AG08396 (cell line): ENCODE measurements around the gene ARHGAP24.

Source experiments
- DNase-seq: peaks from one replicate; pipeline ENCODE4 v3.0.0; 2012; ENCODE audit warnings: low spot score, mixed read lengths

Gene ARHGAP24

DNA sequence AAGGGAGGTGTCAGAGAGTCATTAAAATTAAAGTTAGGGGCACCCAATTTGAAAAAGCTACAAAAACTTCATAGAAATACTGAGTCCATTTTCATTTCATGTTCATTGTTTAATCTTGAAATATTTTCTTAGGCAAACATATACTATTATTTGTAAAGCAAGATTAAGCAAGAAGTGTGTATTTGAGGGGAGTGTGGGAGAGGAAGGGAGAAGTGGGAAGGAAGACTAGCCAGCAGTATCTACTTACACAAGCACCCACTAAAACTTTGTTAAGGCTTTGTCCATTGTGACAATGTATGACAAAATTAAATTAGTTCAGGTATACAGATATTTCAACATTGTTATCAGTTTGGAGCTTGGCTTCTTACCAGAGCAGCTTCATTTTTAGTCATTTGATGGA is 222.9 kb downstream of the ARHGAP24 start:
- no peak for DNase-seq

DNA sequence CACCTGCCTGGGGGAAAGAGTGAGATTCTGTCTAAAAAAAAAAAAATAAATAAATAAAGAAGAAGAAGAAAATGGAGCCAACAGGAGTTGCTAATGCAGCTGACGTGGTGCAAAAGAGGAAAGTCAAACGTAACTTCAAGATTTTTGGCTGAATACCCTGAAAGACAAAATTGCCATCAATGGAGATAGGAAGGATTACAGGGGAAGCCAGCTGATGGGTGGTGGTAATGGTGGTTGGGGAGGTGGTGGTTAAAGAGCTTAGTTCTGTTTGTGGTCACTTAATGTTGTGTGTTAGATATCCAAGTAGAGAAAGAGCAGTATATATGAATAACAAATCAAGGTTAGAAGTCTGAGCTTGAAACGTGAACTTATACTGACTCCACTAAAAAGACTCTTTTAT is 225.4 kb downstream of the ARHGAP24 start:
- DNase-seq, result no peak

DNA sequence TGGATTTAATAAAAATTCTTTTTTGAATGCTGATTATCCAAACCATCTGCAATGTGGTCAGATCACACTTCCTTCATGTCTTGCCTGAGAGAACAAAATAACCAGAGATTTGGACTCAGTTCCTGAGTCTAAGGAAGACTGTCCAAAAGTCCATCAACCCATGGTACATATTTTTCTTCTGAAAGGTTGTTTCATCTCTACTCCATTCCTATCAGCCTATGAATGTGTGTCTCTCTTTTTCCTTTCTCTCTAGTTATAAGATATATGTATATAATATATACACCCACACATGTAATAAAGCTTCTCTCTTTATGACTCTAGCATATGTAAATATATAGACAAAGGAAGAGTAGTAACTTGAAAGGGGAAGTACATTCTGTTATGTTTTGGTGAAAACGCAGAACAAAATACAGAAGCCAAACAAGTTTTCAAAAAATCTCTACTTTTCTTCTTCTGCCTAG is 226.9 kb downstream of the ARHGAP24 start:
- no peak for DNase-seq

DNA sequence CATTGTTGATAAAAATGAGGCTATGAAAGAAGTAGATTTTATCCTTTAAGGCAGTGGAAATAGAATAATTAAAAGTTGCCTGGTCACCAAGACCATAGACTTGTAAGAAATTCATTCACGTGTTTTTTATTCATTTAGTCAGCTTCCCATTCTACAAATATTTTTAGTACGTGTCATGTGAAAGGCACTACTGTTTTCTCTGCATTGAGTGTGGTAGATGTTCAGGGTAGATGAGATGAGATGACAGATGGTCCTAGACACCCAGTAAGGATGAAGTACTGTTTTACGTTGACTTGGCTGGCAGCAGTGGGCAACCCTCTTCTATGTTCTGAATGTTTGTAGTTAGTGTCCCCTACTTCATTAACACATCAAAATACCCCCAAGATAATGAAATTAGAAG is 228.1 kb downstream of the ARHGAP24 start:
- no peak for DNase-seq

DNA sequence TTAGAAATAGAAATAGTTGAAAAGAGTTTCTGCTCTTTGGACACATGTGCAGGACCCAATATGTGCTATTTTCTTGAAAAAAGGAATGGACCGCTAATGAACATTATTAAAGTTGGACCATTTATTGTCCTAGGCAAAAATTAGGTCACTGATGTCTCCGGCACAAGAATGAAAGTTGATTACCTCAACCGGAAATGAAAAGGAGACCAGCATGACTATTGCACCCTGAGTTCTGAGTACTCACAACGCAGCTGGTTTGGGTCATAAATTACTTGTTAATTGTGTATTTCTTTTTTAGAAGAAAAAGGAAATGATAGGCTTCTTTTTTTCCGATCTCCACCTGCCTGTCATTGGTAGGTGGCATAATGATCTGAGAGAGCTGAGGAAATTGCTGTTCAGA is 232.7 kb downstream of the ARHGAP24 start:
- no peak for DNase-seq

DNA sequence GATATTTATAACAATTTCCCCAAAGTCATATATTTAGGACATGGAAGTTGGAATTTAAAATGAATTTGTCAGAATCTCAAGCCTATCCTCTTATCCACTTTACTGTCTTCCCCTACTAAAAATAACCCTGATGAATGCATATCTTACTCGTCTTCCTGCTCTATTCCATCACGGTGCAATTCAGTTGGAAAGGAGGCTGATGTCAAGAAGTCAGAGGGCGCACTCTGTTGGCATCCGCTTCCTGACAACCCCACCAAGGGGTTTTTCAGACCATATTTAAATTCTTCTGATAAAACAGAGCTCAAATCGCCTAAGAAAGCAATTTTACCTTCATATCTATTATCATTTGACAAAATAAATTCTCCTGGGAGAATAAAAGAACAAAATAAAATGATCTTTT is 233.5 kb downstream of the ARHGAP24 start:
- DNase-seq, result no peak

DNA sequence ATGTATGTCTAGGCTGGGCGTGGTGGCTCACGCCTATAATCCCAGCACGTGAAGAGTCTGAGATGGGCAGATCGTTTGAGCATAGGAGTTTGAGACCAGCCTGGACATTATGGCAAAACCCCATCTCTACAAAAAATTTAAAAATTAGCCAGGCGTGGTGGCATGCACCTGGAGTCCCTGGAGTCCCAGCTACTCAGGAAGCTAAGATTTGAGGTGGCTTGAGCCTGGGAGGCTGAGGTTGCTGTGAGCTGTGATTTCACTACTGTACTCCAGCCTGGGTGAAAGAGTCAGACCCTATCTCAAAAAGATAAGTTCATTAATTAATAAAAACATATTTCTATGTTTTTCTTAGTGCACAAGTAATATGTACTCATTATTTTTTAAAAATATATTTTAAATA is 238.1 kb downstream of the ARHGAP24 start:
- DNase-seq, result no peak

DNA sequence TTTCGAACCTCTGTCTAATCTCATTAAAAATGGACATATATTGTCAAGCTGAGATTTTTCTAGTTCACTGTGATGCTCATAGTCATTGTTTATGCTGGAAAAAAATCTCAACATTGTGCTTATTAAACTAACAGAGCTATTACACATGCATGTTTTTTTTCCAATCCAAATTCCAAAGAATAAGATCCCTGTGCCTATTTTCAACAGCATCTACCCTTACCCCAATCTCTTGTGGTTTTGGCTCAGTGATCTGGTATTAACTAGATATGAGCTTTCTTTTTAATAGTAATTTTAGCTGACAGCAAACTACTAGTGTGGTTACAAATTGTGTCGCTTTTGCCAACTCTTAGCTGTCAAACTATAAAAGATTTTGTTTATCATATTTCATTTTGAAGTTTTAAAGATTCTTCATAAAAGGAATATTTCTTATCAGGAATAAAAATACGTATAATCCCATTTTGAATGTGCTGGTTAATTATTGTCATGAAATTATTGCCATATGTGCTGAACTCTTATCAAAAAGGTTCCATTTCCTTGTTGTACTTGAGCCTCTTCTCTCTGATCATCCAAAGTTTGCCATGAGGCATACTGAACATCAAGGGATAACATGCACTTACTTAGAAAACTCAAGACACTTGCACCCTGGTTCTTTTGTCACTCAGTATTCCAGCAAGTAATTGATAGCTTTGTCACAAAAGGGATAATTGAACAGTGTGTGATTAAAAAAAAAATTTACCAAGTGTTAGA is 241.2 kb downstream of the ARHGAP24 start:
- no peak for DNase-seq

DNA sequence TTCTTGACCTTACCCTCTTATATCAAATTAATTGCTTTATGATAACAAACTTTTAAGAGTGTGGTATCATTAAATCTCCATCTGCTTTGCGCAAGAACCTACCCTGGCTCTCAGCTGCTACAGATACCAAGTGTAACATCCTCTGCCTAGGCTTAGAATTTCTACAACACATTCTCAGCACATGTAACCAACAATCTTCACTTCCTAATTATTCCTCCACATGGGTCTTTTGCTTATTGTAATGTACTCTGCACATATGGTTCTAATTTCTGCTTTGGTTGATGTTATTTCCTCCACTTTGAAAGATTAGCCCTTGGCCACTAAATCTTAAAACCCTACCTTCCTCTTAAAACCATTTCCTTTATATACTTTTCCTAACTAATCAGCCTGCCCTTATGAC is 242.4 kb downstream of the ARHGAP24 start:
- DNase-seq, result no peak

DNA sequence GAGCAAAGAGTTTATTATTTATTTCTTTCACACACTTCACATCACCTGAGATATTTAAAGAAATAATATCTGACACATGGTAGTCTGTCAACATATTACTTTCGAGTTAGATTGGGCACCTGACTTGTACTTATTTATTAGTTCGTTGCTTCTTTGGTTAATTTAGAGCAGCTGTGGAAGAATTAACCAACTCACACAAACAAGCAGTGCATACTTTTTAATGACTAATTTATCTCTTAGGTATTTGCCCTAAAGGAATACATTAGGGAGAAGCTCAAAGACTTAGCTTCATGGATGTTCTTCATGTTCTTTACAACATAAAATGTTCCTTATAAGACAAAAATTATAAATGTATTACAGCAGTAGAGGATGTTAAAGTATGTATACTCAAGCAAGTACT is 242.9 kb downstream of the ARHGAP24 start:
- no peak for DNase-seq

DNA sequence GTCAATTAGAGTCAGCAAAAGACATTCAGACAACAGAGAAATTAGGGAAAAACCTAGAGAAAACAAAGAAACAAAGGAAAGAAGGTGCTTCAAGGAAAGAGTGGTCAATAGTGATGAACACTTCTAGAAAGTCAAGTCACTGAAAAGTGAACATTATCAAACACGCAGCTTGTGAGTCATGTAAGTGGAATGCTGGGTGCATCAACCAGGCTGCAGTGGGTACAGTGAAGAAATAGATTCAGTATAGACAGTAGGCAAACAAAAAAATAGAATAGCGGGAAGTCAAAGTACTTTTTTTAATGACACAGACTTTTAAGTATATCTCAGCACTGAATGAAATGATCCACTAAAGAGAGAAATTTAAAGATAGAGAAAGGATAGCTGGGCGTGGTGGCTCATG is 245.8 kb downstream of the ARHGAP24 start:
- DNase-seq, result no peak

DNA sequence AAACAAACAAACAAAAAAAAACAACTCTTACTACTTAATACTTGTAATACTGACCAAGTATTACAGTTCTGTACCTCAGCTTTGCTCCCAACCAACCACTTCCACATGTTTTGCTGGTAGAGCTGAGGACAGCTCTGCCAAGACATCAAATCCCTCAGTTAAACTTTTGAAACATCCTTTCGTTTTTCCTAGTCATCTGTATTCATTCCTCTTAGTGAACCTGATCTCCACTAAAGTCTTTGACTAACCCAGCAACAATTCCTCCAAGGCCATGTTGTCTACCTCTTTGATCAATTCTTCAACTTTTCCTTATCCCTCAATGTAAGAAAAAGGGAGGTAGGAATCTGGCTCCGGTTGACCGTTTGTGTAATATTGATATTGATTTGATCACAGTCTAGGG is 247.5 kb downstream of the ARHGAP24 start:
- no peak for DNase-seq

DNA sequence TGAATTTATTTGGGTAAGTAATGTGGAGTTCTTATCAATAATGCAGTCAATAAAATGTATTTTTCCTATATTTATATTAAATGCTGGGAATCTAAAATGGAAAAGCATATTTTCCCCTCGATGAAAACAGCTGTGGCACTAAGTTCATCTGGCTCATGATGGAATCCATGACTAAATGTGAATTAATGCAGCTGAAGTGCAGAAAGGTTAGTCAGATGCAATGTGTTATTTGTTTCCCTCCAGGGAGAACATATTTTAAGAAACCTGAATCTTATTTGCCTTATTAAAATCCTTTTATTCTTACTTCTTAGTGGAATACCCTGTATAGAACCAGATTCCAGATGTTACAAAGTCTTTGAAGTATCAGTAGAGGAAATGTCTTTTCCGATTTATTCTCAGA is 247.9 kb downstream of the ARHGAP24 start:
- no peak for DNase-seq

DNA sequence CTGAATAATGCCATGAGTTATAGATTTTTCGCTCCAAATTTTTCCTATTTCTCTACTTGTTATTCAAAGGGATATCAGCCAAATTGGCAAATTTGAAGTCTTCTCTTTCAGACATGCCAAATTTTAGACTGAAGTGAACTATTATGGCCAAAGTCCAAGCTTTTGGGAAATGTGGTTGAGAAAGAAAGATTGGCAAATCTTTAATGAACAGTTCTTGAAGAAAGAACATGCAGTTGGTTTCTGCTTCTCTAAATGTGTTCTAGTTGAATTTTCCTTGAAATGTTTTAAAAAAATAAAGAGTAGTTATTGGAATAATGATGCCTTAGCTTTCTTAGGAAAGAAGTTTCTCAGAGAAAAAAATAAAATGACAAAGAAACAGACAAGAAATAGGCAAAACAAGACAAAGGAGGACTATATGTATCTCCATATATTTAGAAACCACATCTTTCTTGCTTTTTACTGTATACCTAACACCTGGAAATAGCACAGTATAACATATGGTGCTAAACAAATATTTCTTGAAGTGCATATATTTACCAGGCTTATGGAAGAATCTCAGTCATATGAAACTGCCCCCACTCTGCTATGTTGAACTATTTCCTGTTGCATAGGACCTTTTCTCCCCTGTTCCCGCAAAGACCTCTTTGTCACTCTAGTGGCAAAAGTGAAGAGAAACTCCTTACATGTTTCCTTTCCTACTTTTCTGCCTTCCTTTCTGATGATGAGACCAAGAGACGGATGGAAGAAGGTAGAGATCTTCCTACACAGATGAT is 250.0 kb downstream of the ARHGAP24 start:
- DNase-seq, result no peak

DNA sequence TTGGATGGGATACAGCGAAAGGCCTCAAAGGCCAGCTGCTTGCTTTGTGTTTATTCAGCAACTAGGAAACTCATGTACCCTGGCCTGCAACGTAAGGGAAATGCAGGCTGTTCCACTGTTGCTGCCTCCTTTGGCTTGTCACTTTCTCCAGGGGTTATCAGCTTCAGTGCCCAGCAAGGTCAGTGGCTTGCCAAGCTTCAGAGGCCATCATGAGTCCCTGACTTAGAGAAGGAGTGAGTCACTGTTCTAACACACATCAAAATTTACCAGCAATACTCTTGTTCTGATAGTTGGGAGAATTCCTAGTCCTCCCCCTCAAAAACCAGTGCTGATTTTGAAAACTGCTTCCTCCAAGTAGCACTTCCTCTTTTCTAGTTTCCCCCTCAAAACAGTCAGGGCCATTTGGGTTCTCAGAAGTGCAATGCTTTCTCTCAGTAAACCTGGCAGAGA is 250.8 kb downstream of the ARHGAP24 start:
- DNase-seq, result no peak

DNA sequence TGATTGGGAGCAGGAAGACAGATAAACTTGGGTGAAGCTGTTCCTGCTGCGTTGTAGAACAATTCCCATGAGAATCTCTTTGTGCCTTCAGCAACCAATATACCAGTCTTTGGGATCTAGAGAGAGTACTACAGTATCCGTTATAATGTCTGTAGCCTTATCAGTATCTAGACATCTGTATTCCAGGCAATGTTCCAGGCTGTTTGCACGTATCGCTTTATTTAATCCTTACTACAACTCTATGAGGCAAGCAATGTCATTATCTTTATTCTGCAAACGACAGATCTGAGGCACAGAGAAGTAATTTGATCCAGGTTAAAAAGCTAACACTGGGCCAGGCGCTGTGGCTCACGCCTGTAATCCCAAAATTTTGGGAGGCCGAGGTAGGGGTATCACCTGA is 251.6 kb downstream of the ARHGAP24 start:
- no peak for DNase-seq

DNA sequence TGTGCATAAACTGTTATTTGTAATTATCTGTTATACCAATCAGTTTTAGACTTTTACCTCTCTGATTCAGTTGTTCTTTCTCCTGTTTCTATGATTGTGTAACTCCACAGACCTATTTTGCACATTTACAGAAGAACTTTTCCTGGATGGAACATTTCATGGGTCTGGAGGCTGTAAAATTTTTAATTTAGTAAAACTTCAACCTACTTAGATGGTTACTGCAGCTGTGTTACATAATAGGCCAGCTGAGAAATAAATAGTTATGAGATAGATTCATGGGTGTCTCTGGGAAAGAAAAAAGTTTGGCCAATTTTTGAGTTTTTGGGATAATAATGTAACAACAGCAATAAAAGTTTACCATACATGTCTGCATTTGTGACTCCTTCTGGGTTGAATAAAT is 253.5 kb downstream of the ARHGAP24 start:
- no peak for DNase-seq

DNA sequence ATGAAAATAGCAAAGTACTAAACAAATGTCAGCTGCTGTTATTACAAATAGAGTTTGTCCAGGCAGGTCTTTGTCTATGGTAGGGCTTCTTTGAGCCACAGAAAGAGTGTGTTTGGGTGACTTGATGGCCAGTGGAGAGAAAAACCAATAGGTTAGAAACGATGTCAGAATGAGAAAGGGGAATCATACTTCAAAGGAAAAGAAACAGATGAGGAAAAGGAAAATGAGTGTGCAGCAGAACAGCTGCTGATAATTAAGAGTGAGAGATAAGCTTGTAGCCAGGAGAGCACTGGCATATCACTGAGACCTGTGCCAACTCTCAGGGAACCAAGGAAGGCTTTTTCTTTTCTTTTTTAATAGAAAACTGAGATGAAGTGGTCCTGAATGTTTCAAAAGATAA is 257.2 kb downstream of the ARHGAP24 start:
- no peak for DNase-seq

DNA sequence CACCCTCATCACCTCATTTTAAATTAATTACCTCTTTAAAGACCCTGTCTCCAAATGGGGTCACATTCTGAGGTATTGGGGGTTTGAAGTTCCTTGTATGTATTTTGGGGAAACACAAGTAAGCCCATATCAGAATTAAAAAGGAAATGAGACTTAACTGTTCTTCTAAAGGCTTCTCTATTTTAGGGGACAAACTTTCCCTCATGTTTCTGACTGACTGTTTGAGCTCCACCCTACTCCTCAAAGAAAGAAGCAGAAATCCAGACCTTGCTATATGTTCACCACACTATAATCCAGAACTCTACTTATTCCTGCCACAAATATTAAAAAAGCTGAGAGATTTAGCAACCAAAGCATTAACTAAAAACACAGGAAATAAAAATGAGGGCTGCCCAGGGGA is 258.8 kb downstream of the ARHGAP24 start:
- DNase-seq, result no peak

DNA sequence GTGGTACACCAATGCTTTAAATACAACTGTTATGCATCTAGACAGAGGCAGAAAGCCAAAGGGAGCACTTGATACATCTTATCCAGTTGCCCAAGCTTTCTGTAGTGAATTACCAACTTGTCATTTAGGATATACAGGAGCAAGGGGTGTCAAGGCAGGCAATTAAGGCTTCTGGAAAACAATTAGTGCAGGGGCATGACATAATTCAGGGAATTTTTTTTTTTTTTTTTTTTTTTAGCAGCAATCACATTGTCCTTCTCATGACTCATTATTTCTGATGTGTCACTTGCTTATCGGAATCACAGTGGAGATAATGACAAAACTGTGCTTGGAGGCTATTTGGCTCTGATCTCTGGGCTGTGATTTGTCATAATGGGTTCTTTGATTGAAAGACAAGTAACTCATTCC is 259.5 kb downstream of the ARHGAP24 start:
- no peak for DNase-seq

DNA sequence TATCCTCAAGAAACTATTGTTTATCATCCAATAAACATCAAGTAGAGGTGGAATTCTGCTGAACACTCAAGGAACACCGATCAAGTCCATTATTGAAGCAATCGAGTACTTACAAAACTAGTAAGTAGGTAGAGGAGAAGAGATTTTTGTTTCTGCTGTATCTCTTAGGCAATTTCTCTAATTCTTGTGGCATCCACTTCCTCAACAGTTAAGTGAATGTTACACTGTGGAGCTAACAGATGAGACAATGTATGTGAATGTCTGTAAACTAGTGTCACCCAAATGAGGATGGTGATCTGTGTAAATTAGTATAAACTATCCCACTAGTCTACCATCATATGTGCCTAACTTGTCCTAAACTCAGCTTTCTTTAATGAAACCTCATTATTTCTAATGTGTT is 261.6 kb downstream of the ARHGAP24 start:
- no peak for DNase-seq

DNA sequence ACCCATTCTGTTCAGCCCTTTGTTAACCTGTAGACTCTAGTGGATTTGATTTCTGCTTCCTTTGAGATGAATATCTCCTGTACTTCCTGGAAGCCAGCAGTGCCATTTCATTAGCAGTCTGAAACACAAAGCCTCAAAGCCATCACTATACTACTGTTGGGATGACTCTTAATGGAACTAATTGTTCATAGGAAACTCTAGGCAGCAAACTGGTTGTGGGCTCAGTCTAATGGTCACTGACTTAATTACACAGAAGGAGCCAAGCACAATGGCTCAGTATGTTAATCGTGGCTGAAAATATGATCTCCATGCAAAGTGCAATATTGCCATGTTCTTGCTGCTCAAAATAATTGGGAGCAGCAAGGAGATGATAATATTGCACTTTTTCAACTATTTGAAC is 262.3 kb downstream of the ARHGAP24 start:
- DNase-seq, result no peak

DNA sequence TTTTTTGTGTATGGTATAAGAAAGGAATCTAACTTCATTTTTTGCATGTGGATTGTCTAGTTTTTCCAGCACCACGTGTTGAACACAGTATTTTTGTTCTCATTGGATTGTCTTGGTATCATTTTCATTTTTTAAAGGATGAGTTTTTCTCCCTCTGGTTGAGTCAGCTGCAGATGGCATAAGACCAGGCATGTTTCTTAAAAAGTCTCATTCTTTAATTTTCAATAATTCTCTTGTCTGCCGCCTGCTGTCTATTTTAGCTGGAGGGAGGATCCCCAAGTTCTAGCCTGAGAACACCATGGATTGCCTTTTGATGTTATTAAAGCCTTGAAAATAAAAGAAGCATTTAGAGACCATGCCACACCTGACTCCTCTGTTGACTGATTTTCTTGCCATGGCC is 263.8 kb downstream of the ARHGAP24 start:
- no peak for DNase-seq

DNA sequence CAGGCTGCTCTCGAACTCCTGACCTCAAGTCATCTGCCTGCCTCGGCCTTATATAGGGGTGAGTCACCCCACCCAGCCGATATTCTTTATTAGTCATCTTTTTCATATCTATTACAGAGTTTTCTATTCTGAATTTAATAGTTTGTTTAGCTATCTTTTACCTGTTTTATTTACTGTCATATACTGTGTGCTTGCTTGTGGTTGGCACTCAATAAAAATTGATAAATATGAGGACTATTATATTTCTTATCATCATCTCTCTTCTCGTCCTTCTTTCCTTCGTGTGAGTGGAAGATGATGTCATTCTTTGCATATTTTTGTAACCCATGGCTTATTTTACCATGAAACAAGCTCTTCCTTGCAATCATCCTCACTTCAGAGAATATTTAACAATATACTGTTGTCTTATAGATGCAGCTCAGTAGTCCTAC is 265.5 kb downstream of the ARHGAP24 start:
- no peak for DNase-seq
